ENCODE results near the gene HAO2.

The HAO2 gene

GRCh38 chr1:119380983-119381662, 12.5 kb downstream of the HAO2 start:
- no peak for DNase-seq (ENCODE audit: low spot score)

- no peak for DNase-seq (ENCODE audit: low spot score)
These were observed 16.0 kb downstream of the HAO2 start for GRCh38 chr1:119384591-119384990.

GRCh38 chr1:119385650-119386049, 17.1 kb downstream of the HAO2 start:
- DNase-seq (ENCODE audit: low spot score): no peak

- DNase-seq (ENCODE audit: low spot score): no peak
These were observed 19.3 kb downstream of the HAO2 start for GRCh38 chr1:119387858-119388257.

GRCh38 chr1:119388450-119388849, 19.9 kb downstream of the HAO2 start:
- no peak for DNase-seq (ENCODE audit: low spot score)

- DNase-seq (ENCODE audit: low spot score): no peak
These were observed 21.9 kb downstream of the HAO2 start for GRCh38 chr1:119390526-119390925.

GRCh38 chr1:119391749-119392148, 23.2 kb downstream of the HAO2 start:
- no peak for DNase-seq (ENCODE audit: low spot score)

- no peak for DNase-seq (ENCODE audit: low spot score)
These were observed 25.5 kb downstream of the HAO2 start for GRCh38 chr1:119394085-119394484.

- no peak for DNase-seq (ENCODE audit: low spot score)
These were observed 28.4 kb downstream of the HAO2 start for GRCh38 chr1:119396982-119397381.

- no peak for DNase-seq (ENCODE audit: low spot score)
These were observed 29.4 kb downstream of the HAO2 start for GRCh38 chr1:119397986-119398385.

- DNase-seq (ENCODE audit: low spot score): no peak
These were observed 36.2 kb downstream of the HAO2 start for GRCh38 chr1:119404736-119405135.

- peak; percentile 4 for DNase-seq (ENCODE audit: low spot score)
These were observed 41.1 kb downstream of the HAO2 start for GRCh38 chr1:119409731-119410130.

GRCh38 chr1:119410961-119411360, 42.4 kb downstream of the HAO2 start:
- no peak for DNase-seq (ENCODE audit: low spot score)

GRCh38 chr1:119414950-119415349, 46.4 kb downstream of the HAO2 start, which contains the start of gene HSD3B2:
HSD3B2 (plus strand) TSS chr1:119415150; CDS start chr1:119415420, 270 bp downstream.
- DNase-seq (ENCODE audit: low spot score): no peak

GRCh38 chr1:119416006-119416640, 47.5 kb downstream of the HAO2 start:
- DNase-seq (ENCODE audit: low spot score): no peak

GRCh38 chr1:119419109-119419508, 50.5 kb downstream of the HAO2 start:
- no peak for DNase-seq (ENCODE audit: low spot score)

GRCh38 chr1:119420638-119421037, 52.1 kb downstream of the HAO2 start:
- no peak for DNase-seq (ENCODE audit: low spot score)

- no peak for DNase-seq (ENCODE audit: low spot score)
These were observed 54.0 kb downstream of the HAO2 start for GRCh38 chr1:119422631-119423030.

- DNase-seq (ENCODE audit: low spot score): no peak
These were observed 60.4 kb downstream of the HAO2 start for GRCh38 chr1:119428991-119429390.

GRCh38 chr1:119429687-119430086, 61.1 kb downstream of the HAO2 start:
- no peak for DNase-seq (ENCODE audit: low spot score)

- no peak for DNase-seq (ENCODE audit: low spot score)
These were observed 61.9 kb downstream of the HAO2 start for GRCh38 chr1:119430486-119430885.

- no peak for DNase-seq (ENCODE audit: low spot score)
These were observed 63.3 kb downstream of the HAO2 start for GRCh38 chr1:119431836-119432235.

- DNase-seq (ENCODE audit: low spot score): no peak
These were observed 66.5 kb downstream of the HAO2 start for GRCh38 chr1:119435052-119435451.

- DNase-seq (ENCODE audit: low spot score): no peak
These were observed 70.2 kb downstream of the HAO2 start for GRCh38 chr1:119438761-119439160.

All from GM03348 (cell line).